WI38 (cell line): ENCODE results near the gene FA2H.
"Not testable (repeated sequence)": the region's sequence is repeated elsewhere in the genome, so short reads cannot be mapped to it uniquely, and the experiment has no call there.

Experiments used
- H3K4me3 ChIP-seq: 2 replicates; pipeline ENCODE4 v1.5.1; 2011; ENCODE audit warnings: low read depth, mild to moderate bottlenecking, control low read depth, low read length
- TF ChIP-seq, protein P1 (sequence below): IDR thresholded peaks from 2 replicates; pipeline ENCODE4 v1.5.1; 2012; ENCODE audit warnings: low read depth, mild to moderate bottlenecking, control low read depth, low read length

The FA2H gene

DNA sequence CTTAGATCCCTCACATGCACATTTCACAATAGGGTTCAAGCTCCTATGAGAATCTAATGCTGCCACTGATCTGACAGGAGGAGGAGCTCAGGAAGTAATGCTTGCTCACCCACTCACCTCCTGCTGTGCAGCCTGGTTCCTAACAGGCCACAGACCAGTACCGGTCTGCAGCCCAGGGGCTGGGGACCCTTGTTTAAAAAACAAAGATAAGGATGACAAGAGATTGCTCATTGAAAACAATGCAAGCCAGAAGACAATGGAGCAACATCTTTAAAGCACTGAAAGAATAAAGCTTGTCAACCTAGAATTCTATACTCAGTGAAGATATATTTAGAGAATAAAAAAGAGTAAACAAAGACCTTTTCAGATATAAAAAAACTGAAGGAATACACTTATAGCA, 22.8 kb upstream of the FA2H start:
- no peak overlapping the region for H3K4me3 ChIP-seq
- TF ChIP-seq, protein P1, sequence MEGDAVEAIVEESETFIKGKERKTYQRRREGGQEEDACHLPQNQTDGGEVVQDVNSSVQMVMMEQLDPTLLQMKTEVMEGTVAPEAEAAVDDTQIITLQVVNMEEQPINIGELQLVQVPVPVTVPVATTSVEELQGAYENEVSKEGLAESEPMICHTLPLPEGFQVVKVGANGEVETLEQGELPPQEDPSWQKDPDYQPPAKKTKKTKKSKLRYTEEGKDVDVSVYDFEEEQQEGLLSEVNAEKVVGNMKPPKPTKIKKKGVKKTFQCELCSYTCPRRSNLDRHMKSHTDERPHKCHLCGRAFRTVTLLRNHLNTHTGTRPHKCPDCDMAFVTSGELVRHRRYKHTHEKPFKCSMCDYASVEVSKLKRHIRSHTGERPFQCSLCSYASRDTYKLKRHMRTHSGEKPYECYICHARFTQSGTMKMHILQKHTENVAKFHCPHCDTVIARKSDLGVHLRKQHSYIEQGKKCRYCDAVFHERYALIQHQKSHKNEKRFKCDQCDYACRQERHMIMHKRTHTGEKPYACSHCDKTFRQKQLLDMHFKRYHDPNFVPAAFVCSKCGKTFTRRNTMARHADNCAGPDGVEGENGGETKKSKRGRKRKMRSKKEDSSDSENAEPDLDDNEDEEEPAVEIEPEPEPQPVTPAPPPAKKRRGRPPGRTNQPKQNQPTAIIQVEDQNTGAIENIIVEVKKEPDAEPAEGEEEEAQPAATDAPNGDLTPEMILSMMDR, result no peak

DNA sequence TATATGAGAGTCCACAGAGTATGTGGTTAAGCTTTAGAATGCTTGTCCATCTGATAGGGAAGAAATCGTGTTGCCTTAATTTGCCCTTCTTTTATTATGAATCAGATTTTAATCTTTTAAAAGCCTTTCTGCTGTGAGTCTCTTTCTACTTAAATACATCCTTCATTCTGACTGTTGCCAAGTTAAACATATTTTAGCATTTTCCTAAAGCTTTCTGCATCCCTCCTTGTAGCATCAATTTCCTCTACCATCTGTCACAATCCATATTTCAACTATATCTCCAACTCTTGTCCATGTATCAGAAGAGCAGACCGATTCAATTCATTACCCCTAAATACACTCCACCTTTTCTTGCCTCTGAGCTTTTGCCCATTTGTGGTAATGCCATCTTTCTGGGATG, 20.5 kb upstream of the FA2H start:
- TF ChIP-seq, protein P1, result no peak
- H3K4me3 ChIP-seq, result no peak overlapping the region

DNA sequence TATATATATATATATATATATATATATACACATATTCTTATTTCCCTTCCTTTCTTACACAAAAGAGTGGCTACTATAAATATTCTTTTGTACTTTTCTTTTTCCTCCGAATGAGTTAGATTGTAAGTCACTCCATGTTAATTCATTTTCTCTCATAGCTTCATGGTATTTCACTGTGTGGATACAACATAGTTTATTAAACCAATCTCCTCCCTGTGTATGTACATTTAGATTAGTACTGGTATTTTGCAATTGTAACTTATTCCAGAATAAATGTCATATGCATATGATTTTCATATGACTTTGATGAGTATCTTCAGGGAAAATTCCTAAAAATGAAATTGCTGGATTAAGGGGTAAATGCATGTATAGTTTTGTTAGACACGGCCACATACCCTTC, 20.0 kb upstream of the FA2H start:
- TF ChIP-seq, protein P1, result no peak
- H3K4me3 ChIP-seq, result no peak overlapping the region

DNA sequence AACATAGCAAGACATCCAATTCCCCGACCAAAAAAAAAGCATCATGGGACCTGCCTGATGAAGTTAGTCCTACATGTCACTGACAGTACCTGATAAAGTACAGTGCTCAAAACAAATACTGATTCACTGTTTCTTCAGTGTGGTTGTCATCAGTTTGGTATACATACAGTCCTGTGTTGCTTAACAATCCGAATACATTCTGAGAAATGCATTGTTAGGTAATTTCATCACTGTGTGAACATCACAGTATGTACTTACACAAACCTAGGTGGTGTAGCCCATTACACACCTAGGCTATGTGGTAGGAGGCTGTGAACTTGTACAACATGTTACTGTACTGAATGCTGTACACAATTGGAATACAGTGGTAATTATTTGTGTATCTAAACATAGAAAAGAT, 19.0 kb upstream of the FA2H start:
- H3K4me3 ChIP-seq, result no peak overlapping the region
- TF ChIP-seq, protein P1, result no peak

DNA sequence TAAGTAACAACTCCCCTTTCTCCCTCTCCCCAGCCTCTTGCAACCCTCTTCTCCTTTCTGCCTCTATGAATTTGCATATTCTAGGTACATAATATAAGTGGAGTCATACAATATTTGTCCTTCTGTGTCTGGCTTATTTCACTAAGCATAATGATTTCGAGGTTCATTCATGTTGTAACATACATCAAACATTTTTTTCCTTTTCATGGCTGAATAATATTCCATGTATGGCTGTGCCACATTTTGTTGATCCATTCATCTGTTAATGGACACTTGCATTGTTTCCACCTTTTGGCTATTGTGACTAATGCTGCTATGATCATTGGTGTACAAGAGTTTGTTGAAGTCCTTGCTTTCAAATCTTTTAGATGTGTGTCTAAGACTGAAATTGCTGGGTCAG, 17.6 kb upstream of the FA2H start:
- no peak overlapping the region for H3K4me3 ChIP-seq
- TF ChIP-seq, protein P1, result no peak

DNA sequence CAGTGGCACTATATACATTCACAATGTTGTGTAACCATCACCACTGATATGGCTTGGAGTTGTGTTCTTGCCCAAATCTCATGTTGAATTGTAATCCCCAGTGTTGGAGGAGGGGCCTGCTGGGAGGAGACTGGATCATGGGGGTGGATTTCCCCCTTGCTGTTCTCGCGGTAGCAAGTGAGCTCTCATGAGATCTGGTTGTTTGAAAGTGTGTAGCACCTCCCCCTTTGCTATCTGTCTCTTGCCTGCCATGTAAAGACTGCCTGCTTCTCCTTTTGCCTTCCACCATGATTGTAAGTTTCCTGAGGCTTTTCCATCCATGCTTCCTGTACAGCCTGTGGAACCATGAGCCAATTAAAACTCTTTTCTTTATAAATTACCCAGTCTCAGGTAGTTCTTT, 17.1 kb upstream of the FA2H start:
- not testable (repeated sequence) for H3K4me3 ChIP-seq

DNA sequence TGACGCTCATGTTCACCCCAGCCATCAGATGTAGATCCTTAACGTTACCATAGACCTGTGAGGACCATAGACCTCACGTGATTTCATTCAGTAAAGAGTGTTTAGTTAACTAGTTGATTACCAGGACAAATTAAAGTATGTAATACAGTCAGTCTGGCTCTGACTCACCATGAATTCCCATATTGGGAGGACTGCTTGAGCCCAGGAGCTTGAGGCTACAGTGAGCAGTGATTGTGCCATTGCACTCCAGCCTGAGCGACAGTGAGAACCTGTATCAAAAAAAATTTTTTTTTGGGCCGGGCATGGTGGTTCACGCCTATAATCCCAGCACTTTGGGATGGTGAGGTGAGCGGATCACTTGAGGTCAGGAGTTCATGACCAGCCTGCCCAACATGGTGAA, 13.5 kb upstream of the FA2H start:
- no peak overlapping the region for H3K4me3 ChIP-seq
- TF ChIP-seq, protein P1, result no peak

DNA sequence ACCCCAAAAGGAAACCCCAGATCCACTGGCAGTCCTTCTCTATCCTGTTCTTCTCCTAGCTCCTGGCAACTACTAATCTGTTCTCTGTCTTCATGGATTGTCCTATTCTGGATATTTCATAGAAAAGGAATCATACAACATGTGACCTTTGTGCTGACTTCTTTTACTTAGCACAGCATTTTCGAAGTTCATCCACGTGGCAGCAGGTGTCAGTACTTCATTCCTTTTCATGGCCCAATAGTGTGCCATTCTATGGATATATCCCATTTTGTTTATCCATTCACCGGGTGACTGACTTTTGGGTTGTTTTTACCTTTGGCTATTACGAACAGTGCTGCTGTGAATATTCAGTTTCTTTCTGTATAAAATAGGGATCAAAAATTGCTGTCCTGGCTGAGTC, 10.4 kb upstream of the FA2H start:
- TF ChIP-seq, protein P1, result no peak
- no peak overlapping the region for H3K4me3 ChIP-seq
